K562 (cell line): ENCODE measurements around the gene EPHB4. TPM values are rescaled to one million over a fixed set of nuclear protein-coding genes. Genes with fewer than 3 reads are reported as not detected.

ENCODE experiments used
- GMEB1 ChIP-seq: fragments of 250-450 bp; sonication (Bioruptor Pico); IDR thresholded peaks from 2 replicates; pipeline ENCODE4 v1.4.0; 2020; ENCODE audit warnings: mild to moderate bottlenecking
- IFI16 ChIP-seq: fragments of 250-450 bp; sonication (Bioruptor Pico); IDR thresholded peaks from 2 replicates; pipeline ENCODE4 v2.1.2; 2022; ENCODE audit warnings: mild to moderate bottlenecking, inconsistent platforms
- MLX ChIP-seq, 2 experiments: fragments of 450-650 bp in 1 of 2; sonication (generic) in 1 of 2; formaldehyde crosslinking; conservative IDR thresholded peaks; 2 replicates each; pipeline versions ENCODE4 v1.4.0 to v1.8.1; 2020 to 2022; ENCODE audit warnings: mild to moderate bottlenecking in 1 of 2, missing genetic modification reagents in 1 of 2
- PHTF2 ChIP-seq: fragments of 250-450 bp; sonication (Bioruptor Pico); IDR thresholded peaks from 2 replicates; pipeline ENCODE4 v1.5.0; 2021; ENCODE audit warnings: mild to moderate bottlenecking
- POLR2H ChIP-seq: IDR thresholded peaks from 2 replicates; pipeline ENCODE4 v1.6.1; 2016; ENCODE audit warnings: missing genetic modification characterization, low read depth, mild to moderate bottlenecking, control low read depth, missing compliant biosample characterization, moderate library complexity
- SP2 ChIP-seq: IDR thresholded peaks from 2 replicates; pipeline ENCODE4 v1.6.1; 2011; ENCODE audit warnings: mild to moderate bottlenecking, low read depth, low read length, moderate library complexity; ENCODE audit not compliant: poor library complexity, severe bottlenecking; ENCODE audit errors: extremely low read depth
- ZNF232 ChIP-seq: sonication (generic); formaldehyde crosslinking; IDR thresholded peaks from 2 replicates; pipeline ENCODE4 v1.8.0; 2022; ENCODE audit warnings: mild to moderate bottlenecking, missing genetic modification reagents
- ZNF263 ChIP-seq: sonication (generic); formaldehyde crosslinking; IDR thresholded peaks from 2 replicates; pipeline ENCODE4 v1.8.0; 2022; ENCODE audit warnings: mild to moderate bottlenecking, missing genetic modification reagents, borderline replicate concordance
- ZNF318 ChIP-seq, 2 experiments: fragments of 450-650 bp; IDR thresholded peaks; 2 replicates each; pipeline ENCODE4 v1.6.1; 2016; ENCODE audit warnings: mild to moderate bottlenecking in 2 of 2, borderline replicate concordance in 1 of 2, low read depth in 1 of 2, moderate library complexity in 1 of 2
- ZNF518B ChIP-seq: fragments of 250-450 bp; sonication (Bioruptor Pico); IDR thresholded peaks from 2 replicates; pipeline ENCODE4 v1.5.0; 2021; ENCODE audit warnings: mild to moderate bottlenecking, moderate library complexity
- polyA plus RNA-seq, 8 experiments: library from polyadenylated mRNA; depleted of rRNA in 4 of 8; stranded (reverse) in 5 of 8; unstranded in 3 of 8; fragments of >200 nt; fragmentation: Nextera tagmentation in 2 of 8; fragmentation: Illumina TruSeq in 1 of 8; extraction: Ambion mirVana in 2 of 8; extraction: Trizol in 1 of 8; gene quantifications; 2 replicates each; pipeline versions ENCODE4 v1.2.1 to v1.2.3, GENCODE V29; 2011 to 2014; ENCODE audit warnings: inconsistent platforms in 1 of 8, missing spikeins in 1 of 8
- total RNA-seq, 7 experiments: library from RNA; depleted of rRNA in 6 of 7; stranded (reverse); fragments of >200 nt in 6 of 7; fragmentation: Illumina TruSeq in 2 of 7; extraction: Trizol in 2 of 7; gene quantifications; 2 replicates each; pipeline versions ENCODE4 v1.2.1 to v1.2.3, GENCODE V29; 2011 to 2021; ENCODE audit warnings: low replicate concordance in 1 of 7

Gene EPHB4
- total and polyA plus RNA-seq, 9 of the 15 experiments (the other 6 are each of a cell fraction or from before 2014, with no cell fraction given), result 1.2 to 82.1 (median 37.9) TPM

- TF ChIP-seq ZNF518B (CRISPR knock-in tag) (no peak), IFI16 (CRISPR knock-in tag) (no peak), POLR2H (tag) (peak; percentile 85), PHTF2 (CRISPR knock-in tag) (no peak), ZNF318 (IDR thresholded peaks at IDR 0.05; ENCODE audit: borderline replicate concordance in 1 of 2, low read depth in 1 of 2) (0 out of 4 replicates have a peak, but pooled peaks of 1 of the 2 experiments have one; percentile 20), GMEB1 (CRISPR knock-in tag) (peak; percentile 97), ZNF232 (CRISPR knock-in tag) (no peak), ZNF263 (CRISPR knock-in tag) (peak; percentile 48; the same call in 1 of the 2 replicates), MLX (CRISPR knock-in tag; conservative IDR thresholded peaks at IDR 0.05) (peak; percentile 89 to 92), SP2 (peak; percentile 89)
These were observed 9.9 kb upstream of the EPHB4 start (continued) for GRCh38 chr7:100837099-100837836.
